IMR-90 (cell line): ENCODE measurements around the gene AJAP1. TPM values are rescaled to one million over a fixed set of nuclear protein-coding genes. Genes with fewer than 3 reads are reported as not detected.

Source experiments
- ATAC-seq: fragments of 200-7000 bp; cut with Tn5 transposase; 2 replicates; pipeline ENCODE4 v1.9.1; 2020; ENCODE audit warnings: low read depth, mild to moderate bottlenecking, moderate library complexity
- BruUV-seq: library from RNA; stranded (reverse); fragments of 400-500 nt; replicated peaks from 2 replicates; lab custom pipeline; 2021; lab: Mats Ljungman, UMichigan
- CTCF ChIA-PET: fragments of 300-600 bp; formaldehyde crosslinking; extraction: SDS; loops from one replicate; lab custom pipeline; 2021; ENCODE audit warnings: antibody characterized with exemption; lab: Yijun Ruan, JAX
- POLR2A ChIA-PET: fragments of 300-600 bp; sonication (Branson Sonifier 250); formaldehyde crosslinking; loops from one replicate; lab custom pipeline; 2022; ENCODE audit warnings: antibody characterized with exemption; ENCODE audit not compliant: unreplicated experiment; lab: Charles Lee
- DNase-seq: peaks from one replicate; pipeline ENCODE4 v3.0.0; 2013
- H2AFZ ChIP-seq: replicated peaks from 2 replicates; pipeline ENCODE3; 2013; ENCODE audit warnings: low read length, mild to moderate bottlenecking; ENCODE audit not compliant: poor library complexity
- H2AK5ac ChIP-seq: 2 replicates; pipeline ENCODE4 v1.6.1; 2013; ENCODE audit warnings: low read depth, low read length, inconsistent platforms
- H2AK9ac ChIP-seq: replicated peaks from 2 replicates; pipeline ENCODE3; 2013; ENCODE audit warnings: mild to moderate bottlenecking, low read depth, low read length, moderate library complexity; ENCODE audit not compliant: poor library complexity
- H2BK120ac ChIP-seq: 2 replicates; pipeline ENCODE4 v1.6.1; 2013; ENCODE audit warnings: low read depth, low read length, inconsistent platforms
- H2BK15ac ChIP-seq: 3 replicates; pipeline ENCODE4 v1.6.1; 2013; ENCODE audit warnings: low read depth, low read length, inconsistent platforms
- H2BK20ac ChIP-seq: 2 replicates; pipeline ENCODE4 v1.6.1; 2013; ENCODE audit warnings: low read depth, mild to moderate bottlenecking, inconsistent platforms, low read length, moderate library complexity
- H2BK5ac ChIP-seq: 2 replicates; pipeline ENCODE4 v1.6.1; 2013; ENCODE audit warnings: mild to moderate bottlenecking, low read depth, low read length, inconsistent platforms; ENCODE audit not compliant: poor library complexity, severe bottlenecking
- H3K14ac ChIP-seq: replicated peaks from 2 replicates; pipeline ENCODE4 v1.6.1; 2013; ENCODE audit warnings: low read depth, low read length, inconsistent platforms
- H3K18ac ChIP-seq: 2 replicates; pipeline ENCODE4 v1.6.1; 2013; ENCODE audit warnings: low read depth, low read length, control low read depth
- H3K23ac ChIP-seq: 2 replicates; pipeline ENCODE4 v1.6.1; 2013; ENCODE audit warnings: low read depth, low read length, inconsistent platforms
- H3K27ac ChIP-seq: 2 replicates; pipeline ENCODE4 v1.5.1; 2013; ENCODE audit warnings: mild to moderate bottlenecking, control low read depth, low read length; ENCODE audit not compliant: insufficient read depth
- H3K27me3 ChIP-seq: 2 replicates; pipeline ENCODE4 v1.6.1; 2013; ENCODE audit warnings: low read length; ENCODE audit not compliant: control insufficient read depth, insufficient read depth
- H3K36me3 ChIP-seq: 2 replicates; pipeline ENCODE4 v1.6.1; 2013; ENCODE audit warnings: low read length, mixed read lengths; ENCODE audit not compliant: control insufficient read depth, insufficient read depth
- H3K4ac ChIP-seq: 2 replicates; pipeline ENCODE4 v1.6.1; 2013; ENCODE audit warnings: low read depth, low read length, inconsistent platforms
- H3K4me1 ChIP-seq: 2 replicates; pipeline ENCODE4 v1.6.1; 2013; ENCODE audit warnings: low read length, mixed read lengths; ENCODE audit not compliant: control insufficient read depth, insufficient read depth
- H3K4me2 ChIP-seq: 2 replicates; pipeline ENCODE4 v1.6.1; 2013; ENCODE audit warnings: low read depth, mild to moderate bottlenecking, control low read depth, low read length, moderate library complexity
- H3K4me3 ChIP-seq: 2 replicates; pipeline ENCODE4 v1.5.1; 2013; ENCODE audit warnings: low read depth, mild to moderate bottlenecking, control low read depth, low read length, moderate library complexity; ENCODE audit not compliant: insufficient read depth
- H3K56ac ChIP-seq: 2 replicates; pipeline ENCODE4 v1.6.1; 2013; ENCODE audit warnings: low read length, inconsistent platforms; ENCODE audit not compliant: insufficient read depth; ENCODE audit errors: extremely low read depth
- H3K79me1 ChIP-seq, 2 experiments: 2 replicates each; pipeline ENCODE4 v1.6.1; 2013; ENCODE audit warnings: low read length in 2 of 2, inconsistent platforms in 1 of 2, low read depth in 1 of 2
- H3K9ac ChIP-seq: 2 replicates; pipeline ENCODE4 v1.6.1; 2013; ENCODE audit warnings: low read depth, low read length, control low read depth
- H3K9me1 ChIP-seq: 2 replicates; pipeline ENCODE4 v1.6.1; 2013; ENCODE audit warnings: low read length, inconsistent platforms; ENCODE audit not compliant: insufficient read depth
- H3K9me3 ChIP-seq: 2 replicates; pipeline ENCODE4 v1.6.1; 2013; ENCODE audit warnings: low read length; ENCODE audit not compliant: control insufficient read depth, insufficient read depth
- H4K20me1 ChIP-seq: 2 replicates; pipeline ENCODE4 v1.6.1; 2013; ENCODE audit warnings: low read length, inconsistent platforms; ENCODE audit not compliant: insufficient read depth
- H4K5ac ChIP-seq: 2 replicates; pipeline ENCODE4 v1.6.1; 2013; ENCODE audit warnings: mild to moderate bottlenecking, low read depth, low read length, control low read depth
- H4K8ac ChIP-seq, 2 experiments: 2 replicates each; pipeline ENCODE4 v1.6.1; 2013; ENCODE audit warnings: low read depth in 2 of 2, low read length in 2 of 2, control low read depth in 1 of 2, inconsistent platforms in 1 of 2
- H4K91ac ChIP-seq: 2 replicates; pipeline ENCODE4 v1.6.1; 2013; ENCODE audit warnings: low read depth, low read length, inconsistent platforms; ENCODE audit not compliant: insufficient read depth
- BHLHE40 ChIP-seq: fragments of 150-350 bp; IDR thresholded peaks from 2 replicates; pipeline ENCODE4 v1.6.1; 2016; ENCODE audit warnings: mild to moderate bottlenecking, low read depth, low read length
- CEBPB ChIP-seq: IDR thresholded peaks from 2 replicates; pipeline ENCODE4 v1.6.1; 2012; ENCODE audit warnings: low read depth, low read length, improper control_type of control experiment
- CHD1 ChIP-seq: IDR thresholded peaks from 2 replicates; pipeline ENCODE4 v1.6.1; 2012; ENCODE audit warnings: low read depth, low read length, improper control_type of control experiment
- MAFK ChIP-seq: IDR thresholded peaks from 2 replicates; pipeline ENCODE4 v1.6.1; 2012; ENCODE audit warnings: low read depth, low read length, improper control_type of control experiment
- MAZ ChIP-seq: IDR thresholded peaks from 2 replicates; pipeline ENCODE4 v1.6.1; 2012; ENCODE audit warnings: low read depth, mild to moderate bottlenecking, low read length, improper control_type of control experiment, moderate library complexity, borderline replicate concordance
- NFE2L2 ChIP-seq: fragments of 150-350 bp; IDR thresholded peaks from 2 replicates; pipeline ENCODE4 v1.6.1; 2016; ENCODE audit warnings: low read depth, mild to moderate bottlenecking, low read length
- POLR2A ChIP-seq: IDR thresholded peaks from 2 replicates; pipeline ENCODE4 v1.6.1; 2012; ENCODE audit warnings: mild to moderate bottlenecking, low read depth, low read length
- RAD21 ChIP-seq: IDR thresholded peaks from 2 replicates; pipeline ENCODE4 v1.6.1; 2012; ENCODE audit warnings: low read length, improper control_type of control experiment
- RCOR1 ChIP-seq: IDR thresholded peaks from 2 replicates; pipeline ENCODE4 v1.6.1; 2012; ENCODE audit warnings: mild to moderate bottlenecking, low read length, improper control_type of control experiment; ENCODE audit not compliant: insufficient replicate concordance
- RFX5 ChIP-seq: IDR thresholded peaks from 2 replicates; pipeline ENCODE4 v1.8.0; 2012; ENCODE audit warnings: low read depth, mild to moderate bottlenecking, low read length, moderate library complexity
- SMC3 ChIP-seq: fragments of 150-350 bp; IDR thresholded peaks from 2 replicates; pipeline ENCODE4 v1.6.1; 2016; ENCODE audit warnings: low read depth, mild to moderate bottlenecking, antibody characterized with exemption, low read length, moderate library complexity
- WGBS, 2 experiments: methylation state at CpG; one replicate each; pipeline versions ENCODE4 v1.1.5 to v1.1.7; 2013; ENCODE audit warnings: missing lambda C conversion rate in 2 of 2; ENCODE audit not compliant: insufficient read length in 1 of 2; ENCODE audit errors: extremely low coverage in 2 of 2; 5-methylcytosine and 5-hydroxymethylcytosine counted together
- dilution Hi-C: fragments of 300-500 bp; cut with HindIII; formaldehyde crosslinking; loops from one replicate; pipeline ENCODE4 v1.14.3; 2018; ENCODE audit warnings: low sequenced_read_pairs; ENCODE audit not compliant: unreplicated experiment
- in situ Hi-C: fragments of 300-500 bp; cut with MboI; formaldehyde crosslinking; loops from 3 replicates; pipeline ENCODE4 v1.14.3; 2019; ENCODE audit warnings: low sequenced_read_pairs, inconsistent platforms, mixed read lengths
- intact Hi-C: fragments of 100-400 bp; cut with micrococcal nuclease; formaldehyde crosslinking; loops from 2 replicates; pipeline ENCODE4 v1.10.0; 2022
- polyA plus RNA-seq, 3 experiments: library from polyadenylated mRNA; depleted of rRNA; stranded (reverse); fragments of >200 nt; gene quantifications; 2 replicates each; pipeline ENCODE4 v1.2.3, GENCODE V29; 2012; ENCODE audit warnings: low replicate concordance in 1 of 3
- total RNA-seq: library from RNA; depleted of rRNA; stranded (reverse); fragments of >200 nt; gene quantifications from 2 replicates; pipeline ENCODE4 v1.2.3, GENCODE V29; 2012
- TF ChIP-seq, protein P1 (sequence below): fragments of 150-350 bp; IDR thresholded peaks from 2 replicates; pipeline ENCODE4 v1.6.1; 2016; ENCODE audit warnings: low read depth, mild to moderate bottlenecking, low read length, moderate library complexity, borderline replicate concordance

The AJAP1 gene
- total and polyA plus RNA-seq, 2 of the 4 experiments (the other 2 are of a cell fraction): under 0.01 to 0.02 TPM

DNA sequence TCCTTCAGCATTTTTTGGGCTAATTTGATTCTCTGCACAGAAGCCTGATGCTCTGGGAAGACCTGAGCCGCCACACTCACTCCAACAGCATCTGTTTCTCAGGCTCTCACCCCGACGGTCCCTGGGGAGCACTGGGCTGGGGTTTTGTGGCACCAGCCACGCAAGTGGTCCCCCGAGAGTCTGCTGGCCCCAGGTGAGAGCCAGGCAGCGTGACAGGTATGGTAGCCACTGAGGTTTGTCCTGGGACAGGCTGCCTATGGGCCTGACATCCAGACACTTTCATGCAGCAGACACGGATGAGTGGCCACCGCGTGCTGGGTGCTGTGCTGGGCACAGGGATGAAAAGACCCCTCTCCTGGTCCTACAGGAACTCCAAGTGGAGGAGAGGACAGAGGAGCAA lies 11.0 kb downstream of the AJAP1 start:
- Histone ChIP-seq H3K18ac (no peak overlapping the region), H3K27ac (no peak overlapping the region), H3K9me1 (no peaks in the 10 kb centered on the region), H3K23ac (no peak overlapping the region), H4K20me1 (no peaks in the 10 kb centered on the region), H3K14ac (no peak overlapping the region), H2AFZ (no peak overlapping the region), H3K4me2 (no peak overlapping the region), H3K56ac (no peak overlapping the region), H2AK5ac (no peak overlapping the region), H2BK15ac (no peak overlapping the region), H3K27me3 (no peaks in the 10 kb centered on the region), H2BK20ac (no peak overlapping the region), H4K8ac (no peak overlapping the region), H3K4me1 (no peaks in the 10 kb centered on the region), H3K4ac (no peak overlapping the region), H3K4me3 (no peak overlapping the region), H3K9ac (no peak overlapping the region), H3K9me3 (peaks cover 36% of the 10 kb centered on the region), H3K79me1 (no peaks in the 10 kb centered on the region), H2AK9ac (no peak overlapping the region), H2BK5ac (no peak overlapping the region), H4K5ac (no peak overlapping the region), H3K36me3 (no peaks in the 10 kb centered on the region), H4K91ac (no peak overlapping the region), H2BK120ac (no peak overlapping the region)
- intact Hi-C loops: no loop called here
- TF ChIP-seq MAZ (no peak), RFX5 (no peak), POLR2A (no peak), SMC3 (no peak), RCOR1 (no peak), MAFK (no peak), RAD21 (no peak), CEBPB (no peak), BHLHE40 (no peak), CHD1 (no peak), NFE2L2 (no peak)
- TF ChIP-seq, protein P1, sequence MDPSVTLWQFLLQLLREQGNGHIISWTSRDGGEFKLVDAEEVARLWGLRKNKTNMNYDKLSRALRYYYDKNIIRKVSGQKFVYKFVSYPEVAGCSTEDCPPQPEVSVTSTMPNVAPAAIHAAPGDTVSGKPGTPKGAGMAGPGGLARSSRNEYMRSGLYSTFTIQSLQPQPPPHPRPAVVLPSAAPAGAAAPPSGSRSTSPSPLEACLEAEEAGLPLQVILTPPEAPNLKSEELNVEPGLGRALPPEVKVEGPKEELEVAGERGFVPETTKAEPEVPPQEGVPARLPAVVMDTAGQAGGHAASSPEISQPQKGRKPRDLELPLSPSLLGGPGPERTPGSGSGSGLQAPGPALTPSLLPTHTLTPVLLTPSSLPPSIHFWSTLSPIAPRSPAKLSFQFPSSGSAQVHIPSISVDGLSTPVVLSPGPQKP: no peak
- ChIA-PET CTCF (no interaction called here), POLR2A (no interaction called here)
- in situ Hi-C loops: loop anchor here (25.0 kb wide), 1 partner anchor 1297 kb away; no protein-coding TSS in a partner anchor
- no TSS peak for BruUV-seq
- no CpG with 5 or more reads among the region's 9 CpGs for WGBS, 2 experiments
- dilution Hi-C loops: no loop called here
- DNase-seq (no peak), ATAC-seq (no peak)
